DOHH2 (cell line): ENCODE results near the gene SPATA31E1.

ENCODE experiments used
- H3F3A ChIP-seq: fragments of 200-600 bp; sonication (generic), shearing (Covaris generic); 2 replicates; pipeline ENCODE4 v1.6.0; 2016; ENCODE audit warnings: antibody characterized with exemption, mild to moderate bottlenecking; ENCODE audit not compliant: control insufficient read depth, insufficient read depth
- H3K27ac ChIP-seq: fragments of 200-600 bp; sonication (generic); 2 replicates; pipeline ENCODE4 v1.5.1; 2014; ENCODE audit warnings: low read depth, mild to moderate bottlenecking, low read length, moderate library complexity
- H3K27me3 ChIP-seq: fragments of 200-600 bp; sonication (generic); 2 replicates; pipeline ENCODE4 v1.6.1; 2014; ENCODE audit warnings: mild to moderate bottlenecking, low read length, mixed read lengths; ENCODE audit not compliant: control insufficient read depth
- H3K36me3 ChIP-seq: fragments of 200-600 bp; sonication (generic); 2 replicates; pipeline ENCODE4 v1.6.1; 2014; ENCODE audit warnings: mild to moderate bottlenecking, low read length, moderate library complexity, mixed read lengths; ENCODE audit not compliant: control insufficient read depth
- H3K4me1 ChIP-seq: fragments of 200-600 bp; sonication (generic); 2 replicates; pipeline ENCODE4 v1.6.1; 2014; ENCODE audit warnings: mild to moderate bottlenecking, low read length, mixed read lengths; ENCODE audit not compliant: control insufficient read depth
- H3K4me2 ChIP-seq: fragments of 200-600 bp; sonication (generic); 2 replicates; pipeline ENCODE4 v1.6.0; 2014; ENCODE audit warnings: mild to moderate bottlenecking, low read length, moderate library complexity
- H3K4me3 ChIP-seq: fragments of 200-600 bp; sonication (generic); 2 replicates; pipeline ENCODE4 v1.5.1; 2014; ENCODE audit warnings: mild to moderate bottlenecking, low read length, mixed read lengths
- H3K79me2 ChIP-seq: fragments of 200-600 bp; sonication (generic); 2 replicates; pipeline ENCODE4 v1.6.1; 2014; ENCODE audit warnings: mild to moderate bottlenecking, low read length, mixed read lengths; ENCODE audit not compliant: control insufficient read depth
- H3K9me2 ChIP-seq: fragments of 200-600 bp; sonication (generic); replicated peaks from 2 replicates; pipeline ENCODE4 v1.6.1; 2014; ENCODE audit warnings: mild to moderate bottlenecking, low read length, mixed read lengths; ENCODE audit not compliant: control insufficient read depth
- H3K9me3 ChIP-seq: fragments of 200-600 bp; sonication (generic); 2 replicates; pipeline ENCODE4 v1.6.1; 2014; ENCODE audit warnings: antibody characterized with exemption, low read length, mixed read lengths; ENCODE audit not compliant: control insufficient read depth, insufficient read depth
- H4K20me1 ChIP-seq: fragments of 200-600 bp; sonication (generic); 2 replicates; pipeline ENCODE4 v1.6.0; 2014; ENCODE audit warnings: low read depth, mild to moderate bottlenecking, antibody characterized with exemption, low read length, moderate library complexity; ENCODE audit not compliant: control insufficient read depth, insufficient read depth
- EZH2phosphoT487 ChIP-seq: fragments of 200-600 bp; sonication (generic); IDR thresholded peaks from 2 replicates; pipeline ENCODE4 v1.6.1; 2017; ENCODE audit warnings: borderline replicate concordance, mild to moderate bottlenecking, antibody characterized with exemption, low read length, moderate library complexity, mixed read lengths
- TF ChIP-seq, protein P1 (sequence below): fragments of 200-600 bp; sonication (generic); IDR thresholded peaks from one replicate; pipeline ENCODE4 v1.5.1; 2014; ENCODE audit warnings: antibody characterized with exemption, mild to moderate bottlenecking, low read depth, low read length; ENCODE audit not compliant: poor library complexity, severe bottlenecking

SPATA31E1 gene

DNA sequence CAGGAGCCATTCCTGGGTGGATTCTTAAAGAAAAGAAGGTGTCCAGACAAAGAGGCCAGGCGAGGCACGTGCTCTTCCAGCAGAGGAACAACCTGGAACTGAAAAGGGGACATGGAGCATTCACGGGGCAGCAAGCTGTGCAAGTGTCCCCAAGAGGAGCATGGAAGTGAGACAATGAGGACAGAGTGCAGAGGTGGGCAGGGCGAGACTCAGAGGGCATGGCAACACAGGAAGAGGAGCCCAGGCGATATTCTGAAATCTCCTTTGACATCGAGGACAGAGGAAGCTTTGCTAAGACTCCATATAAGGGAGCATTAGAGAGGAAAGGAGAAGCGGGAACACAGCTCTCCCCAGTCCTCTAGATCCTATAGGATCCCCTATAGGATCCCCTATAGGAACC is 29.4 kb upstream of the SPATA31E1 start:
- Histone ChIP-seq H3K4me1 (no peaks in the 10 kb centered on the region), H3K4me3 (no peak overlapping the region), H3K79me2 (no peaks in the 10 kb centered on the region), H3K27ac (no peak overlapping the region), H4K20me1 (no peaks in the 10 kb centered on the region), H3K36me3 (no peaks in the 10 kb centered on the region), H3K9me2 (no peaks in the 10 kb centered on the region), H3K9me3 (no peaks in the 10 kb centered on the region), H3K27me3 (no peaks in the 10 kb centered on the region), H3K4me2 (no peak overlapping the region), H3F3A (no peaks in the 10 kb centered on the region)
- no peak for TF ChIP-seq EZH2phosphoT487

DNA sequence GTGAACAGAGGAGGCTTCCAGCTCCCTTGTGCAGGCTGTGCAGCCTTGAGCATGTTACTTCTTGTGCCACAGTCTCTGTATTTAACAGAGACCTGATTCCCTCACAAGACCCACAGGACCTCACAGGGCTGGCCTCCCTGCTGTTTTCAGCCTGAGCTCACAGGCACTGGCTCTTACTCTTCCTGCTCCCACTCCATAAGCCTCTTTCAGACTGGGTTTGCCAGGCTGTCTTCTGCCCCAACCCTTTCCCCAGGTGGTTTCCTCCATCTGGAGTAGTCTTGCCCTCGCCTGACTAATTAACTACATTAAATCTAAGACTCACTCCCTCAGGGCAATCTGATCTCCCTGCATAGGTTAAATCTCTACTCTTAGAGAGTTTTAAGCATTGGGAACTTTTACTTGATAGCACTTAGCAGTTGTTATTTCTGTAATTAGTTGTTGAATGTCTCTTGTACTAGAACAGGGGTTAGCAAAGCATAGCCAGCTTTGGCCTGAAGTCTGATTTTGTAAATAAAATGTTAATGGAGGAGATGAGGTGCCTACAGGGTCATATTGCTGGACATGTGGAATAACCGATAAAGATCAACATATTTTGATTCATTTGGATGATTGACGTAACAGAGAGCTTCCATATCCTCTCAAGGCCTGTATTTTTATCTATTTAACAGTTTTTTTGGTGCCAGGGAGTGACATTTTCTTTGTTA is 28.6 kb upstream of the SPATA31E1 start:
- no peaks in the 10 kb centered on the region for H3K36me3 ChIP-seq
- H4K20me1 ChIP-seq: no peaks in the 10 kb centered on the region
- no peaks in the 10 kb centered on the region for H3F3A ChIP-seq
- no peaks in the 10 kb centered on the region for H3K9me3 ChIP-seq
- H3K9me2 ChIP-seq: no peaks in the 10 kb centered on the region
- no peak overlapping the region for H3K4me2 ChIP-seq
- H3K79me2 ChIP-seq: no peaks in the 10 kb centered on the region
- H3K4me1 ChIP-seq: no peaks in the 10 kb centered on the region
- H3K27ac ChIP-seq: no peak overlapping the region
- no peak overlapping the region for H3K4me3 ChIP-seq
- TF ChIP-seq, protein P1, sequence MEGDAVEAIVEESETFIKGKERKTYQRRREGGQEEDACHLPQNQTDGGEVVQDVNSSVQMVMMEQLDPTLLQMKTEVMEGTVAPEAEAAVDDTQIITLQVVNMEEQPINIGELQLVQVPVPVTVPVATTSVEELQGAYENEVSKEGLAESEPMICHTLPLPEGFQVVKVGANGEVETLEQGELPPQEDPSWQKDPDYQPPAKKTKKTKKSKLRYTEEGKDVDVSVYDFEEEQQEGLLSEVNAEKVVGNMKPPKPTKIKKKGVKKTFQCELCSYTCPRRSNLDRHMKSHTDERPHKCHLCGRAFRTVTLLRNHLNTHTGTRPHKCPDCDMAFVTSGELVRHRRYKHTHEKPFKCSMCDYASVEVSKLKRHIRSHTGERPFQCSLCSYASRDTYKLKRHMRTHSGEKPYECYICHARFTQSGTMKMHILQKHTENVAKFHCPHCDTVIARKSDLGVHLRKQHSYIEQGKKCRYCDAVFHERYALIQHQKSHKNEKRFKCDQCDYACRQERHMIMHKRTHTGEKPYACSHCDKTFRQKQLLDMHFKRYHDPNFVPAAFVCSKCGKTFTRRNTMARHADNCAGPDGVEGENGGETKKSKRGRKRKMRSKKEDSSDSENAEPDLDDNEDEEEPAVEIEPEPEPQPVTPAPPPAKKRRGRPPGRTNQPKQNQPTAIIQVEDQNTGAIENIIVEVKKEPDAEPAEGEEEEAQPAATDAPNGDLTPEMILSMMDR: no peak
- no peak for TF ChIP-seq EZH2phosphoT487
- H3K27me3 ChIP-seq: no peaks in the 10 kb centered on the region

DNA sequence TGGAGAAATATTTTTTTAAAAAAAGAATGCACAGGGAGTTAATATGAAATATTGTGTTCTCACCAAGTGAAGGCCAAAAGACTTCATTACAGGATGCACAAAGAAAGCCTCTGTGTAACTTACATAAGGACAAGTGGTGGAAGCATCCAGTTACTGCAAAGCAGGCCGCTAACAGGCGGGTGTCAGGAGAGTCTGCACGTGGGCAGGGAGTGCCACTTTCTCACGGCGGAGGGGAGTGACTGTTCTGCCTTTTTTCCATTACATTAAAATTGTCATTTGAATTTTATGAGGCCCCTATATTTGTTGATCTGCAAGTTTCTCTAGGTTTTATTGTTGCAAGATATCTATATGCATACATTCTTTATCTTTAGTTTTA is 28.1 kb upstream of the SPATA31E1 start:
- H3F3A ChIP-seq: no peaks in the 10 kb centered on the region
- H3K4me3 ChIP-seq: no peak overlapping the region
- H3K4me2 ChIP-seq: no peak overlapping the region
- H3K79me2 ChIP-seq: no peaks in the 10 kb centered on the region
- H4K20me1 ChIP-seq: no peaks in the 10 kb centered on the region
- H3K27ac ChIP-seq: no peak overlapping the region
- H3K9me2 ChIP-seq: no peaks in the 10 kb centered on the region
- no peaks in the 10 kb centered on the region for H3K4me1 ChIP-seq
- no peaks in the 10 kb centered on the region for H3K27me3 ChIP-seq
- H3K9me3 ChIP-seq: no peaks in the 10 kb centered on the region
- H3K36me3 ChIP-seq: no peaks in the 10 kb centered on the region
- TF ChIP-seq, protein P1: no peak
- TF ChIP-seq EZH2phosphoT487: no peak

DNA sequence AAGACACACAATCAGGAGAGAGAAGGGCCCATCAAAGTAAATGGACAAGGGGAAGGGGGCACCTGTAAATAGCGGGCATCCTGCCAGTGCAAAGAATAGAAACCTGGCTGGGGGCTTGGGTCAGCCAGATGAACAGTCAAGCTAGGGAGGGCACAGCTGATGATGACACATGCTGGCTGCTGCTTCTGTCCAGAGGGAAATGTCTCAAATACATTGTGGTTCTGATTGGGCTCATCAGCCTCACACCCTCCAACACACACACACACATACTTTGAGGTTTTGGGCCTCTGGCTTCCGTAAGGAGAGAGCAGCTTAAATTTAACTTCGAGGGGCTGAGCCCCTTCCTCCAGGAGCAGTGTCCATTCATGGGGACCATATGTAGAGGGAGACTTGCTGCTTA is 27.6 kb upstream of the SPATA31E1 start:
- no peaks in the 10 kb centered on the region for H3K36me3 ChIP-seq
- H3K4me2 ChIP-seq: no peak overlapping the region
- H3K9me2 ChIP-seq: no peaks in the 10 kb centered on the region
- no peaks in the 10 kb centered on the region for H3K79me2 ChIP-seq
- no peaks in the 10 kb centered on the region for H3K9me3 ChIP-seq
- H3K27ac ChIP-seq: no peak overlapping the region
- no peaks in the 10 kb centered on the region for H3K27me3 ChIP-seq
- no peaks in the 10 kb centered on the region for H4K20me1 ChIP-seq
- H3F3A ChIP-seq: no peaks in the 10 kb centered on the region
- no peaks in the 10 kb centered on the region for H3K4me1 ChIP-seq
- H3K4me3 ChIP-seq: no peak overlapping the region
- TF ChIP-seq, protein P1: no peak
- no peak for TF ChIP-seq EZH2phosphoT487
